GM18858 (cell line): Measurements from ENCODE around the gene FAM193B.
"Not testable (repeated sequence)": the region's sequence is repeated elsewhere in the genome, so short reads cannot be mapped to it uniquely, and the experiment has no call there.

Experiments
- ATAC-seq: cut with Tn5 transposase; IDR thresholded peaks from one replicate; pipeline ENCODE4 v1.9.1; 2021; ENCODE audit not compliant: unreplicated experiment

FAM193B gene

GRCh38 chr5:177487975-177488374, 66.4 kb downstream of the FAM193B start:
- no peak for ATAC-seq

GRCh38 chr5:177487144-177487543, 67.2 kb downstream of the FAM193B start:
- ATAC-seq = no peak

- ATAC-seq = no peak
These were observed 68.1 kb downstream of the FAM193B start for GRCh38 chr5:177486256-177486655.

GRCh38 chr5:177485753-177486152, 68.6 kb downstream of the FAM193B start:
- ATAC-seq = not testable (repeated sequence)

GRCh38 chr5:177484902-177485549, 69.3 kb downstream of the FAM193B start:
- no peak for ATAC-seq

- no peak for ATAC-seq
These were observed 70.1 kb downstream of the FAM193B start for GRCh38 chr5:177483994-177484901.

GRCh38 chr5:177483042-177483441, 71.3 kb downstream of the FAM193B start:
- no peak for ATAC-seq

GRCh38 chr5:177482359-177482795, 72.0 kb downstream of the FAM193B start:
- ATAC-seq = no peak

GRCh38 chr5:177479774-177480173, 74.6 kb downstream of the FAM193B start:
- ATAC-seq = no peak

- no peak for ATAC-seq
These were observed 75.4 kb downstream of the FAM193B start for GRCh38 chr5:177478711-177479646.

GRCh38 chr5:177477701-177478477, 76.5 kb downstream of the FAM193B start:
- ATAC-seq = no peak

- no peak for ATAC-seq
These were observed 77.7 kb downstream of the FAM193B start for GRCh38 chr5:177476531-177477233.

GRCh38 chr5:177475563-177476427, 78.6 kb downstream of the FAM193B start:
- no peak for ATAC-seq

- no peak for ATAC-seq
These were observed 79.4 kb downstream of the FAM193B start for GRCh38 chr5:177474846-177475562.

GRCh38 chr5:177474002-177474476, 80.3 kb downstream of the FAM193B start:
- ATAC-seq = no peak

GRCh38 chr5:177473443-177474001, 80.8 kb downstream of the FAM193B start, which contains the start of gene DBN1:
Gene DBN1 (minus strand): TSS chr5:177473634. CDS start chr5:177473521, 113 bp downstream.
- ATAC-seq = no peak
